ENCODE results near the gene GPT2.

The GPT2 gene

DNA sequence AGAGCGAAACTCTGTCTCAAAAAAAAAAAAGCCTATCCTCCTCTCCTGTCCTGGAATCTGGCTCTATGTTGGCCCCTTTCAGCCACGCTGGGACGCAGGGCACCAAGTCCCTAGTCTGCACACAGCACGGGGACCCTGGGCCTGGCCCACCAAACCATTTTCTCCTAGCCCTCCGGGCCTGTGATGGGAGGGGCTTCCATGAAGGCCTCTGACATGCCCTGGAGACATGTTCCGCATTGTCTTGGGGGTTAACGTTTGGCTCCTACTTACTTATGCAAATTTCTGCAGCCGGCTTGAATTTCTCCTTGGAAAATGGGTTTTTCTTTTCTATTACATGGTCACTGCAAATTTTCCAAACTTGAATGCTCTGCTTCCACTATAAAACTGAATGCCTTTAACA is 12.6 kb upstream of the GPT2 start:
- TF ChIP-seq, protein P1, sequence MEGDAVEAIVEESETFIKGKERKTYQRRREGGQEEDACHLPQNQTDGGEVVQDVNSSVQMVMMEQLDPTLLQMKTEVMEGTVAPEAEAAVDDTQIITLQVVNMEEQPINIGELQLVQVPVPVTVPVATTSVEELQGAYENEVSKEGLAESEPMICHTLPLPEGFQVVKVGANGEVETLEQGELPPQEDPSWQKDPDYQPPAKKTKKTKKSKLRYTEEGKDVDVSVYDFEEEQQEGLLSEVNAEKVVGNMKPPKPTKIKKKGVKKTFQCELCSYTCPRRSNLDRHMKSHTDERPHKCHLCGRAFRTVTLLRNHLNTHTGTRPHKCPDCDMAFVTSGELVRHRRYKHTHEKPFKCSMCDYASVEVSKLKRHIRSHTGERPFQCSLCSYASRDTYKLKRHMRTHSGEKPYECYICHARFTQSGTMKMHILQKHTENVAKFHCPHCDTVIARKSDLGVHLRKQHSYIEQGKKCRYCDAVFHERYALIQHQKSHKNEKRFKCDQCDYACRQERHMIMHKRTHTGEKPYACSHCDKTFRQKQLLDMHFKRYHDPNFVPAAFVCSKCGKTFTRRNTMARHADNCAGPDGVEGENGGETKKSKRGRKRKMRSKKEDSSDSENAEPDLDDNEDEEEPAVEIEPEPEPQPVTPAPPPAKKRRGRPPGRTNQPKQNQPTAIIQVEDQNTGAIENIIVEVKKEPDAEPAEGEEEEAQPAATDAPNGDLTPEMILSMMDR (IDR thresholded peaks at IDR 0.05; ENCODE audit: low read depth, low read length) = no peak

DNA sequence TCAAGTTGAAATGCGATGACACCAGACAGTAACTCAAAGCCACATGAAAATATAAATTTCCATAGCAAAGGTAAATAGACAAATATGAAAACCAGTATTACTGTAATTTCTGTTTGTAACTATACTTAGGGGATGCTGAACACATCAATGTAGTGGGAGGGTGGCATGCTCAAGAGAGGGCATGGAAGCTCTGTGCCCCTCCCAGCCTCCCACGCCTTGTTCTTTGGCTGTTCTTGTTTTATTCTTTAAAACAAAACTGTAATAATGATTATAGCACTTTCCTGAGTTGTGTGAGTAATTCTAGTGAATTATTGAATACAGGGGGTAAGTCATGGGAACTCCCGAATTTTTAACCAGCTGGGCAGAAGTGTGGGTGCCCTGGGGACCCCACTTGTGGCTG is 11.0 kb upstream of the GPT2 start:
- H3K4me3 ChIP-seq (ENCODE audit: low read depth, low read length) = no peak overlapping the region
- TF ChIP-seq, protein P1 (IDR thresholded peaks at IDR 0.05; ENCODE audit: low read depth, low read length) = no peak

More for the DNA sequence above, 12.6 kb upstream of the GPT2 start:
- H3K4me3 ChIP-seq (ENCODE audit: low read depth, low read length) = no peak overlapping the region

DNA sequence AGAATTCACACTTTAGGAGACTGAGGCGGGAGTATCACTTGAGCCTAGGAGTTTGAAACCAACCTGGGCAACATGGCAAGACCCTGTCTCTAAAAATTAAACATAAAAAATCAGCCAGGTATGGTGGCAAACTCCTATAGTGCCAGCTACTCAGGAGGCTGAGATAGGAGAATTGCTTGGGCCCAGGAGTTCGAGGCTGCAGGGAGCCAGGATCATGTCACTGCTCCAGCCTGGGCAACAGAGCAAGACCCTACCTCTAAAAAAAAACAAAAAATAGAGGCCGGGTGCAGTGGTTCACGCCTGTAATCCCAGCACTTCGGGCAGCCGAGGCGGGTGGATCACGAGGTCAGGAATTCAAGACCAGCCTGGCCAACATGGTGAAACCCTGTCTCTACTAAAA is 8.9 kb upstream of the GPT2 start:
- H3K4me3 ChIP-seq (ENCODE audit: low read depth, low read length) = no peak overlapping the region
- TF ChIP-seq, protein P1 (IDR thresholded peaks at IDR 0.05; ENCODE audit: low read depth, low read length) = no peak

DNA sequence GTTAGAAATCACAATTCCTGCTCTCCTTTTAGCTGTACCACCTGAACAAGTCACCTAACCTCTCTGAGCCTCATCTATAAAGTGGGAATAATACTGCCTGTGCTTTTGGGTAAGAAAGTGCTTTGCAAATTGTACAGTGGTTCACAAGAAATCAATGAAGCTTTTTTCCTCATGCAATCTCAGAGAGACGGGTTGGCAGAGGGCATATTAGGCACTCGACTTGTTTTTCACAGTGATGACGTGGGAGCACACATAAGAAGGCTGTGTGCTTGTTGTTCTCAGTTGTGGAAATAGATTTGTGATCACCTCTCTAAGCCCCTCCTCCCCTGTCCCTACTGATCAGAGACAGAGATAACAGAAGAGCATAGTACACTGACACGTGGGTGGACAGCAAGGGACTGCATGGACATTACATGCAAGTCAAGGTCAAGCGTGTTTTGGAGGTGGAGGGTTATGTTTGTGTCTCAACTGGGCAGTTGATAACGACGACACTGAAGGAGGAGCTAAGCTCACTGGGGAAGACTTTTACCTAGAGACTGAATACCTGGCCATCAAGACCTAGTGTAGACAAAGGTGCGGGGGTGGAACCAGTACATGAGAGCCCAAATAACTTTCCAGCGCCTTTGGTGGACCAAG is 1.7 kb upstream of the GPT2 start:
- TF ChIP-seq, protein P1 (IDR thresholded peaks at IDR 0.05; ENCODE audit: low read depth, low read length) = no peak
- no peak overlapping the region for H3K4me3 ChIP-seq (ENCODE audit: low read depth, low read length)

DNA sequence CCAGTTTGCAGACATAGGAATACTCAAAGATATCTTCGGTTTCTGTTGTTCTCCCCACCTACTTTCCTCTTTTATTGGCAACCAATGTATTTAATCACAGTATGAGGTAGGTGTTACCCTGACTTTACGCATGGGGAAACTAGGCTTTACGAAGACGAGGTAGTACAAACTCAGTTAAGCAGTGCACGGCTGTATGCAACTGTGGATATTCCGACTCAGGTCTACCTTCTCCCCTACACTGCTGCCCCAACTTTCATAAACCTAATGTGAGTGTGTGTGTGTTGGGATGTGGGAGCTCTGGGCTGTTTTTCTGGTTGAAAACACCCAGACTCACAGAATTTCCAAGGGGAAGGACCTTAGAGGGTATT is 1.2 kb upstream of the GPT2 start:
- TF ChIP-seq, protein P1 (IDR thresholded peaks at IDR 0.05; ENCODE audit: low read depth, low read length) = no peak
- no peak overlapping the region for H3K4me3 ChIP-seq (ENCODE audit: low read depth, low read length)

DNA sequence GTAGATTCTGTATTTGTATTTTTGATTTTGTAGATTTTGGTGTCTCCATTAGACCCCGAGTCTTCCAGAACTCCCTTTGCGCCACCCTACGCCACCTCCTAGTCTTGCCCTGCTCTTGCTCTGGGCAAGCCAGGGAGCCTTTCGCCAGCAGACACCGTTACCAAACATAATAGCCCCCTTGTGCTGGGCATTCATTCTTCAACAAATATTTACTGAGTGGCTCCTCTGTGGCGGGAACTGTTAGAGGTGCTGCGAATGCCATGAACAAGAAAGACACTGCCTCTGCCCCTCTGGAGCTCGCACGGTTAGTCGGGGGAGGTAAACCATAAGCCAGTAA is 841 bp upstream of the GPT2 start:
- TF ChIP-seq, protein P1 (IDR thresholded peaks at IDR 0.05; ENCODE audit: low read depth, low read length) = no peak
- H3K4me3 ChIP-seq (ENCODE audit: low read depth, low read length) = peak overlapping the region; percentile 80

DNA sequence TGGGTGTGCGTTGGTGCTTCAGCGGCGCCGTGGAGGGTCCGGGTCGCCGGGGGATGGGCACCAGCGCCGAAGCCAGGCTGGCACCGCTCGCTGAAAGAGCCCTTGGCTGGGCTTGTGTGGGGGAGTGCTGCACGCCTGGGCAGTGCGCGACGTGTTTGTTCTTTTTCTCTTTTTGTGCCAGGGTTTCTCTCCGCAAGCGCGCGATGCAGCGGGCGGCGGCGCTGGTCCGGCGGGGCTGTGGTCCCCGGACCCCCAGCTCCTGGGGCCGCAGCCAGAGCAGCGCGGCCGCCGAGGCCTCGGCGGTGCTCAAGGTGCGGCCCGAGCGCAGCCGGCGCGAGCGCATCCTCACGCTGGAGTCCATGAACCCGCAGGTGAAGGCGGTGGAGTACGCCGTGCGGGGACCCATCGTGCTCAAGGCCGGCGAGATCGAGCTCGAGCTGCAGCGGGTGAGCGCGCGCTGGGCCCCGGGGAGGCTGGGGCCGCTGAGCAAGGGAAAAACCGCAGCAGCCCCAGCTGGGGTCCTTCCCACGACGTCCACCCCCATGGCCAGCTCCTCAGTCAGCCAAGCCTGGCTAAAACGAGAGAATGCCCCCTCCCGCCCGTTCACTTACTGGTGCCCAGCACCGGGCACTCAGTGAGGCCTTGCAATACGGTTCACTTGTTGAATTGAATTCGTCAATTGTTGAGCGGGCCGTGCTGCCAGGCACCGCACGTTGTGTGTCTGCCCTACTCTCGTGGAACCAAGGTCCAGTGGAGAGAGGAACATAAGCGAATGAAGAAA is 541 bp downstream of the GPT2 start:
- TF ChIP-seq, protein P1 (IDR thresholded peaks at IDR 0.05; ENCODE audit: low read depth, low read length) = no peak
- peak overlapping the region; percentile 80 for H3K4me3 ChIP-seq (ENCODE audit: low read depth, low read length)
